Measurements from ENCODE around the gene CTNNA2.

Gene CTNNA2

GRCh38 chr2:80393991-80394390 lies 881.1 kb downstream of the CTNNA2 start:
- no peak for DNase-seq (ENCODE audit: low read depth in 2 of 2)

GRCh38 chr2:80395251-80395650 lies 882.4 kb downstream of the CTNNA2 start:
- no peak for DNase-seq (ENCODE audit: low read depth in 2 of 2)

GRCh38 chr2:80396276-80396675 lies 883.4 kb downstream of the CTNNA2 start:
- DNase-seq (ENCODE audit: low read depth in 2 of 2) = no peak

GRCh38 chr2:80403081-80403480 lies 890.2 kb downstream of the CTNNA2 start:
- DNase-seq (ENCODE audit: low read depth in 2 of 2) = no peak

- DNase-seq (ENCODE audit: low read depth in 2 of 2) = no peak
These were observed 894.5 kb downstream of the CTNNA2 start for GRCh38 chr2:80407377-80407776.

GRCh38 chr2:80410346-80410745 lies 897.5 kb downstream of the CTNNA2 start:
- DNase-seq (ENCODE audit: low read depth in 2 of 2) = no peak

GRCh38 chr2:80413136-80413535 lies 900.3 kb downstream of the CTNNA2 start:
- no peak for DNase-seq (ENCODE audit: low read depth in 2 of 2)

- DNase-seq (ENCODE audit: low read depth in 2 of 2) = no peak
These were observed 904.9 kb downstream of the CTNNA2 start for GRCh38 chr2:80417737-80418136.

- no peak for DNase-seq (ENCODE audit: low read depth in 2 of 2)
These were observed 907.8 kb downstream of the CTNNA2 start for GRCh38 chr2:80420530-80421208.

- DNase-seq (ENCODE audit: low read depth in 2 of 2) = no peak
These were observed 916.4 kb downstream of the CTNNA2 start for GRCh38 chr2:80429251-80429650.

- DNase-seq (ENCODE audit: low read depth in 2 of 2) = no peak
These were observed 925.1 kb downstream of the CTNNA2 start for GRCh38 chr2:80437959-80438358.

GRCh38 chr2:80438686-80439085 lies 925.8 kb downstream of the CTNNA2 start:
- no peak for DNase-seq (ENCODE audit: low read depth in 2 of 2)

- no peak for DNase-seq (ENCODE audit: low read depth in 2 of 2)
These were observed 941.8 kb downstream of the CTNNA2 start for GRCh38 chr2:80454628-80455027.

GRCh38 chr2:80459028-80459427 lies 946.2 kb downstream of the CTNNA2 start:
- no peak for DNase-seq (ENCODE audit: low read depth in 2 of 2)

GRCh38 chr2:80461505-80462197 lies 948.8 kb downstream of the CTNNA2 start:
- no peak for DNase-seq (ENCODE audit: low read depth in 2 of 2)

GRCh38 chr2:80462654-80463053 lies 949.8 kb downstream of the CTNNA2 start:
- no peak for DNase-seq (ENCODE audit: low read depth in 2 of 2)

GRCh38 chr2:80464275-80464674 lies 951.4 kb downstream of the CTNNA2 start:
- DNase-seq (ENCODE audit: low read depth in 2 of 2) = no peak

- no peak for DNase-seq (ENCODE audit: low read depth in 2 of 2)
These were observed 954.5 kb downstream of the CTNNA2 start for GRCh38 chr2:80467262-80467811.

GRCh38 chr2:80469428-80469827 lies 956.6 kb downstream of the CTNNA2 start:
- no peak for DNase-seq (ENCODE audit: low read depth in 2 of 2)

- no peak for DNase-seq (ENCODE audit: low read depth in 2 of 2)
These were observed 960.2 kb downstream of the CTNNA2 start for GRCh38 chr2:80473069-80473468.

- DNase-seq (ENCODE audit: low read depth in 2 of 2) = no peak
These were observed 960.9 kb downstream of the CTNNA2 start for GRCh38 chr2:80473796-80474195.

GRCh38 chr2:80475970-80476369 lies 963.1 kb downstream of the CTNNA2 start:
- no peak for DNase-seq (ENCODE audit: low read depth in 2 of 2)

- DNase-seq (ENCODE audit: low read depth in 2 of 2) = no peak
These were observed 963.8 kb downstream of the CTNNA2 start for GRCh38 chr2:80476535-80477117.

Data from stimulated activated CD4-positive, alpha-beta T cell treated with anti-CD3 and anti-CD28 coated beads, Interleukin-4, amount 100 ng/mL, for 48 hours (primary cell).